ENCODE measurements around the gene PLEKHB1. TPM values are rescaled to one million over a fixed set of nuclear protein-coding genes. Genes with fewer than 3 reads are reported as not detected.
A peak's percentile ranks its signal among the peaks of the same experiment; 100 is the strongest.

Gene PLEKHB1
- total RNA-seq (2014; rRNA removed; shearing (Covaris generic)) (2.3 and 5.4 TPM in 2 replicates), total RNA-seq (2022) (9.2 and 11.8 TPM in 2 replicates), Bru-seq, nascent RNA (percentile 22 among the genes with signal in this experiment), BruChase-seq, experiment 1, labeled RNA remaining after a 6-hour chase (percentile 28 among the genes with signal in this experiment), BruChase-seq, experiment 2, labeled RNA remaining after a 2-hour chase (percentile 23 among the genes with signal in this experiment)
- long read RNA-seq, transcript PLEKHB1-201 (7 exons, 2,016 nt): major isoform, 13 of 16 reads
- long read RNA-seq, partial matches to known transcripts: 0 of 16 reads
- long read RNA-seq, other reads (novel, unspliced or antisense): 1 of 16 reads

GRCh38 chr11:73645972-73646631 lies at the start of gene PLEKHB1:
Gene PLEKHB1 (plus strand): TSS chr11:73646581. CDS start chr11:73646609, 28 bp downstream.
- H2AFZ ChIP-seq (ENCODE audit: low read length): peak within 1 kb of the TSS; percentile 29; the same call in 1 of the 2 replicates
- no peak within 1 kb of the TSS for H3K27ac ChIP-seq (ENCODE audit: low read depth, low read length, poor library complexity, severe bottlenecking)

GRCh38 chr11:73597336-73597955 lies 48.9 kb upstream of the PLEKHB1 start:
- POLR2A ChIA-PET: interaction anchor here (0.7 to 1.9 kb wide), 4 partner anchors 11 to 187 kb away, joined by 5 to 10 read pairs (median 8); no protein-coding TSS in a partner anchor

More at GRCh38 chr11:73645972-73646631, at the start of gene PLEKHB1:
- Histone ChIP-seq H3K9me3 (ENCODE audit: low read length) (no peaks in the 10 kb centered on the region), H3K79me2 (ENCODE audit: insufficient read depth, low read depth, low read length) (no peaks in the 10 kb centered on the region), H4K20me1 (ENCODE audit: insufficient read depth, low read length) (no peaks in the 10 kb centered on the region), H3K36me3 (ENCODE audit: insufficient read depth, low read length) (no peaks in the 10 kb centered on the region), H3K4me3 (ENCODE audit: low read depth, low read length, poor library complexity, severe bottlenecking) (peak within 1 kb of the TSS; percentile 18), H3K9me2 (ENCODE audit: insufficient read depth, low read length) (no peaks in the 10 kb centered on the region), H3K4me2 (ENCODE audit: low read length) (peak within 1 kb of the TSS; percentile 45), H3K4me1 (ENCODE audit: insufficient read depth, low read length, poor library complexity, severe bottlenecking) (peaks cover 21% of the 10 kb centered on the region)
- intact Hi-C loops (cut with micrococcal nuclease; ENCODE audit: unreplicated experiment): no loop called here
- no peak for DNase-seq (ENCODE audit: low spot score)
- POLR2A ChIA-PET: no interaction called here
- CTCF ChIA-PET (ENCODE audit: unreplicated experiment): no interaction called here
- no TSS peak for BruUV-seq (replicated peaks)
- TF ChIP-seq CTCF (conservative IDR thresholded peaks at IDR 0.05; ENCODE audit: low read length) (no peak), EZH2phosphoT487 (IDR thresholded peaks at IDR 0.05; ENCODE audit: borderline replicate concordance, low read depth, low read length) (no peak)

More at GRCh38 chr11:73597336-73597955, 48.9 kb upstream of the PLEKHB1 start:
- peak overlapping the region; percentile 79 for H3K4me3 ChIP-seq (ENCODE audit: low read depth, low read length, poor library complexity, severe bottlenecking)
- H4K20me1 ChIP-seq (ENCODE audit: insufficient read depth, low read length): no peaks in the 10 kb centered on the region; the same call in 1 of the 2 replicates
- no peaks in the 10 kb centered on the region for H3K9me2 ChIP-seq (ENCODE audit: insufficient read depth, low read length)
- no peaks in the 10 kb centered on the region for H3K9me3 ChIP-seq (ENCODE audit: low read length)
- peaks cover 37% of the 10 kb centered on the region for H3K4me1 ChIP-seq (ENCODE audit: insufficient read depth, low read length, poor library complexity, severe bottlenecking)
- peak overlapping the region; percentile 86 for H3K4me2 ChIP-seq (ENCODE audit: low read length)
- BruUV-seq (replicated peaks): no TSS peak
- peaks cover 39% of the 10 kb centered on the region; the same call in 1 of the 2 replicates for H3K79me2 ChIP-seq (ENCODE audit: insufficient read depth, low read depth, low read length)
- peak overlapping the region; percentile 98 for H2AFZ ChIP-seq (ENCODE audit: low read length)
- TF ChIP-seq EZH2phosphoT487 (IDR thresholded peaks at IDR 0.05; ENCODE audit: borderline replicate concordance, low read depth, low read length) (no peak), CTCF (conservative IDR thresholded peaks at IDR 0.05; ENCODE audit: low read length) (no peak)
- peak overlapping the region; percentile 72 for H3K27ac ChIP-seq (ENCODE audit: low read depth, low read length, poor library complexity, severe bottlenecking)
- CTCF ChIA-PET (ENCODE audit: unreplicated experiment): no interaction called here
- H3K36me3 ChIP-seq (ENCODE audit: insufficient read depth, low read length): no peaks in the 10 kb centered on the region
- no peak for DNase-seq (ENCODE audit: low spot score)
- intact Hi-C loops (cut with micrococcal nuclease; ENCODE audit: unreplicated experiment): no loop called here

Data from OCI-LY7 (cell line).